SU-DHL-6 (cell line): ENCODE measurements around the gene RIPK4.
"Not testable (repeated sequence)": the region's sequence is repeated elsewhere in the genome, so short reads cannot be mapped to it uniquely, and the experiment has no call there.

Experiments used
- H2AFZ ChIP-seq: fragments of 200-600 bp; sonication (generic); 2 replicates; pipeline ENCODE4 v1.6.1; 2014; ENCODE audit warnings: low read depth, mild to moderate bottlenecking, moderate library complexity, mixed read lengths, antibody characterized with exemption, low read length; ENCODE audit not compliant: severe bottlenecking
- H3F3A ChIP-seq: fragments of 200-600 bp; shearing (Covaris generic); 2 replicates; pipeline ENCODE4 v1.6.0; 2016; ENCODE audit warnings: antibody characterized with exemption, mild to moderate bottlenecking; ENCODE audit not compliant: insufficient read depth
- H3K27ac ChIP-seq: fragments of 200-600 bp; sonication (generic); 2 replicates; pipeline ENCODE4 v1.5.1; 2016; ENCODE audit warnings: low read depth, mild to moderate bottlenecking, low read length, moderate library complexity, mixed read lengths
- H3K27me3 ChIP-seq: fragments of 200-600 bp; sonication (generic), shearing (Covaris generic); 2 replicates; pipeline ENCODE4 v1.6.0; 2014; ENCODE audit warnings: mild to moderate bottlenecking, low read length
- H3K36me3 ChIP-seq: fragments of 200-600 bp; sonication (generic); 2 replicates; pipeline ENCODE4 v1.6.1; 2014; ENCODE audit warnings: mild to moderate bottlenecking, low read length, mixed read lengths
- H3K4me2 ChIP-seq: fragments of 300-600, 200-600 bp; shearing (Covaris generic), sonication (generic); 2 replicates; pipeline ENCODE4 v1.6.0; 2014; ENCODE audit warnings: low read length, low read depth, mild to moderate bottlenecking; ENCODE audit not compliant: poor library complexity, severe bottlenecking
- H3K4me3 ChIP-seq: fragments of 200-600 bp; sonication (generic); 2 replicates; pipeline ENCODE4 v1.5.1; 2014; ENCODE audit warnings: antibody characterized with exemption, low read length, mild to moderate bottlenecking, mixed read lengths; ENCODE audit not compliant: insufficient read depth, poor library complexity, severe bottlenecking
- H3K79me2 ChIP-seq: fragments of 200-600 bp; sonication (generic); 2 replicates; pipeline ENCODE4 v1.6.1; 2014; ENCODE audit warnings: mild to moderate bottlenecking, low read length, moderate library complexity; ENCODE audit not compliant: insufficient read depth
- H3K9ac ChIP-seq: fragments of 200-600 bp; sonication (generic); 2 replicates; pipeline ENCODE4 v1.7.0; 2014; ENCODE audit warnings: mild to moderate bottlenecking, low read length
- H3K9me2 ChIP-seq: fragments of 200-600 bp; sonication (generic); replicated peaks from 2 replicates; pipeline ENCODE4 v1.6.1; 2014; ENCODE audit warnings: low read length; ENCODE audit not compliant: insufficient read depth
- H3K9me3 ChIP-seq: fragments of 200-600 bp; sonication (generic); 2 replicates; pipeline ENCODE4 v1.6.1; 2014; ENCODE audit warnings: low read length, mixed read lengths; ENCODE audit not compliant: insufficient read depth
- H4K20me1 ChIP-seq: fragments of 200-600 bp; sonication (generic); 2 replicates; pipeline ENCODE4 v1.6.1; 2014; ENCODE audit warnings: low read depth, mild to moderate bottlenecking, antibody characterized with exemption, low read length, moderate library complexity, mixed read lengths
- CTCF ChIP-seq: fragments of 200-600 bp; sonication (generic); IDR thresholded peaks from one replicate; pipeline ENCODE4 v1.5.1; 2017; ENCODE audit warnings: antibody characterized with exemption, mild to moderate bottlenecking, low read length, moderate library complexity; ENCODE audit not compliant: insufficient read depth, poor library complexity, severe bottlenecking
- EZH2phosphoT487 ChIP-seq: fragments of 200-600 bp; sonication (generic), shearing (Covaris generic); conservative IDR thresholded peaks from 2 replicates; pipeline ENCODE4 v1.6.1; 2018; ENCODE audit warnings: mild to moderate bottlenecking, antibody characterized with exemption, low read length, moderate library complexity, mixed read lengths

The RIPK4 gene

GRCh38 chr21:41717573-41718330 is 49.1 kb downstream of the RIPK4 start:
- Histone ChIP-seq H3K79me2 (no peaks in the 10 kb centered on the region), H3K4me2 (no peak overlapping the region)
- TF ChIP-seq CTCF = no peak
- no peak for TF ChIP-seq EZH2phosphoT487

GRCh38 chr21:41716751-41717150 is 50.1 kb downstream of the RIPK4 start:
- no peaks in the 10 kb centered on the region for H4K20me1 ChIP-seq
- H3F3A ChIP-seq = no peaks in the 10 kb centered on the region
- TF ChIP-seq EZH2phosphoT487 (no peak), CTCF (no peak)
- no peaks in the 10 kb centered on the region for H3K9me2 ChIP-seq
- no peak overlapping the region for H3K4me2 ChIP-seq
- no peak overlapping the region for H3K9ac ChIP-seq
- H2AFZ ChIP-seq = no peak overlapping the region
- H3K27ac ChIP-seq = no peak overlapping the region
- no peaks in the 10 kb centered on the region for H3K27me3 ChIP-seq
- no peaks in the 10 kb centered on the region for H3K36me3 ChIP-seq
- H3K9me3 ChIP-seq = no peaks in the 10 kb centered on the region
- no peak overlapping the region for H3K4me3 ChIP-seq
- H3K79me2 ChIP-seq = no peaks in the 10 kb centered on the region

More at GRCh38 chr21:41717573-41718330, 49.1 kb downstream of the RIPK4 start:
- H3K27ac ChIP-seq = no peak overlapping the region
- H3F3A ChIP-seq = no peaks in the 10 kb centered on the region
- no peak overlapping the region for H2AFZ ChIP-seq
- no peaks in the 10 kb centered on the region for H4K20me1 ChIP-seq
- no peaks in the 10 kb centered on the region for H3K9me2 ChIP-seq
- no peaks in the 10 kb centered on the region for H3K9me3 ChIP-seq
- no peak overlapping the region for H3K4me3 ChIP-seq
- no peak overlapping the region for H3K9ac ChIP-seq
- no peaks in the 10 kb centered on the region for H3K36me3 ChIP-seq
- H3K27me3 ChIP-seq = no peaks in the 10 kb centered on the region

DNA sequence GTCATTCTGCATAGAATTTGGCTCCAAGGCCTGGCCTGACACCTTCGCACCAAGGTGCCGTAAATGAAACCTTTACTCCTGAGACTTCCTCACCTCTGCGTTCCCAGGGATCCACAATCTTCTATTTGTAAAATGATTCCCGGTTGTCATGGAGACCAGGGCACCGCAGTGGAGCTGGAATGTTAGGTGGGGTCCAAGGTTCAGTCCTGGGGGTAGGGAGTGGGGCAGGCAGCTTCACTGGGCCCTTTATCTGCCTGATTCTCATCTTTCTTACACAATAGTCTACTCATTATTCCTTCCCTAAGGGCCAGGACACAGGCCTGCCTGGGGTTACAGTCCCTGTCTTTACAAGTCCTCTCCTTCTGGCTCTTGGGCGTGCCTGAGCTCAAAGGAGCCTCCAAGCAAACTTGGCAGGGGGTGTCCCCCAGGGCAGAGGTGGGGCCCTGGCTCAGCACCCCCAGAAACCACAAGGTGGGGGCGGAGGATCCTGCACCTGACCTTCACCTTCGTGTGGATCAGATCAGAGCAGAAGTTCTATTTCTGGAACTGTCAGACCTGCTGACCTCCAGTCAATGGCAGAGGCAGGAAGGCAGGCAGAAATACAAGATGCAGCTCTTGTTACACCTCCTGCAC is 51.1 kb downstream of the RIPK4 start:
- Histone ChIP-seq H3K36me3 (no peaks in the 10 kb centered on the region), H3K9ac (no peak overlapping the region), H3K27me3 (no peaks in the 10 kb centered on the region), H3K9me3 (no peaks in the 10 kb centered on the region), H4K20me1 (no peaks in the 10 kb centered on the region), H2AFZ (no peak overlapping the region), H3K4me2 (no peak overlapping the region), H3F3A (no peaks in the 10 kb centered on the region), H3K27ac (no peak overlapping the region), H3K4me3 (no peak overlapping the region), H3K79me2 (no peaks in the 10 kb centered on the region), H3K9me2 (no peaks in the 10 kb centered on the region)
- TF ChIP-seq EZH2phosphoT487 = no peak
- TF ChIP-seq CTCF = no peak

DNA sequence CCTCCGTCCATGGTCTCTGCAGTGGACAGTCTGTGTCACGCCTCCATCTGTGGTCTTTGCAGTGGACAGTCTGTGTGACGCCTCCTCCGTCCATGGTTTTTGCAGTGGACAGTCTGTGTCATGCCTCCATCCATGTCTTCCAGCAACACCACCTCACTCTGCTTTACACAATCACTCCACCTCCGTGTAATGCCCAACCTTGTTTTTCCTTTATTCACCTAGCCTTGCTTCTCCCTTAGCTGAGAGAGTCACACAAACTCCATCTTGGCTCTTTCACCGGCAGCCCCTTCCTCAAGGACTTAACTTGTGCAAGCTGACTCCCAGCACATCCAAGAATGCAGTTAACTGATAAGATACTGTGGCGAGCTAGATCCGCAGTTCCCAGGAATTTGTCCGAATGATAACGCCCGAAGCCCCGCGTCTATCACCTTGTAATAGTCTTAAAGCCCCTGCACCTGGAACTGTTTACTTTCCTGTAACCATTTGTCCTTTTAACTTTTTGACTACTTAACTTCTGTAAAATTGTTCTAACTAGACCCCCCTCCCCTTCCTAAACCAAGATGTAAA is 52.5 kb downstream of the RIPK4 start:
- H3K9me2 ChIP-seq, H3K9me3 ChIP-seq, H3K36me3 ChIP-seq, H3K4me3 ChIP-seq, H3F3A ChIP-seq, H2AFZ ChIP-seq, H4K20me1 ChIP-seq, H3K27me3 ChIP-seq, H3K27ac ChIP-seq, H3K9ac ChIP-seq, H3K79me2 ChIP-seq, H3K4me2 ChIP-seq: not testable (repeated sequence)
